ENCODE data around the gene HRH1. TPM values are rescaled to one million over a fixed set of nuclear protein-coding genes. Genes with fewer than 3 reads are reported as not detected.

HRH1 gene
- total and polyA plus RNA-seq, 8 donors = 4.5 to 6.7 (median 5.0) TPM

- intact Hi-C loops (cut with DNase I) = no loop called here
Observed at GRCh38 chr3:11273891-11274291, 119.6 kb downstream of the HRH1 start.

DNA sequence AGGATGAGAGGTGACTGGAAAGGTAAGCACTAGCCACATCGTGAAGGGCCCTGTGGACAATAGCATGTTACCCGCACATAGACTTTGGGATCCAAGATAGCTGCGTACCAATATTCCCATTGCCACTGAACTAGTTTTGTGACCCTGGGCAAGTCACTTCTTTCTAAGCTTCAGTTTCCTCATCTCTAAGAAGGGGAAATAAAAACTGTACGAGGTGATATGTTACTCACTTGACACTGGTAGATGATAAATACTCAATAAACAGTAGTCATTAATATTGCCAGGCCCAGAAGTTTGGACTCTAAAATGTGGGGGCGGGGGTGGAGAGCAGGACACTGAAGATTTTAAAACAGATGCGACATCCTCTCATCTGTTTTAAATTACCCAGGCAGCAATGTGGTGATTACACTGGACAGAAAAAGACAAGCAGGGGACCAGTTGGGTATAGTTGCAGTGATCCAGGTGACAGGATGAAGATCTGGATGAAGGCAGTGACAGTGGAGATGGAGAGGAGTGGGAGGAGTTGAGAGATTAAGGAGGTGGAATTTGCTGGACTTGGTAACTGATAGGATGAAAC, 120.4 kb downstream of the HRH1 start:
- H3K27ac ChIP-seq = peak overlapping the region; percentile 63 to 94
- intact Hi-C loops (cut with DNase I) = no loop called here
- no peak for ATAC-seq

More at GRCh38 chr3:11273891-11274291, 119.6 kb downstream of the HRH1 start:
- Histone ChIP-seq H3K9me3 (no peaks in the 10 kb centered on the region), H3K27me3 (no peaks in the 10 kb centered on the region), H3K36me3 (no peaks in the 10 kb centered on the region), H3K4me1 (peaks cover 5 to 60% of the 10 kb centered on the region in 2 donors), H3K27ac (peak overlapping the region; percentile 81 to 94), H3K4me3 (peak overlapping the region in 1 of 2 donors; percentile 69)
- no peak for DNase-seq
- ATAC-seq = peak; percentile 12
- TF ChIP-seq, protein P1, sequence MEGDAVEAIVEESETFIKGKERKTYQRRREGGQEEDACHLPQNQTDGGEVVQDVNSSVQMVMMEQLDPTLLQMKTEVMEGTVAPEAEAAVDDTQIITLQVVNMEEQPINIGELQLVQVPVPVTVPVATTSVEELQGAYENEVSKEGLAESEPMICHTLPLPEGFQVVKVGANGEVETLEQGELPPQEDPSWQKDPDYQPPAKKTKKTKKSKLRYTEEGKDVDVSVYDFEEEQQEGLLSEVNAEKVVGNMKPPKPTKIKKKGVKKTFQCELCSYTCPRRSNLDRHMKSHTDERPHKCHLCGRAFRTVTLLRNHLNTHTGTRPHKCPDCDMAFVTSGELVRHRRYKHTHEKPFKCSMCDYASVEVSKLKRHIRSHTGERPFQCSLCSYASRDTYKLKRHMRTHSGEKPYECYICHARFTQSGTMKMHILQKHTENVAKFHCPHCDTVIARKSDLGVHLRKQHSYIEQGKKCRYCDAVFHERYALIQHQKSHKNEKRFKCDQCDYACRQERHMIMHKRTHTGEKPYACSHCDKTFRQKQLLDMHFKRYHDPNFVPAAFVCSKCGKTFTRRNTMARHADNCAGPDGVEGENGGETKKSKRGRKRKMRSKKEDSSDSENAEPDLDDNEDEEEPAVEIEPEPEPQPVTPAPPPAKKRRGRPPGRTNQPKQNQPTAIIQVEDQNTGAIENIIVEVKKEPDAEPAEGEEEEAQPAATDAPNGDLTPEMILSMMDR (IDR thresholded peaks at IDR 0.05) = no peak

DNA sequence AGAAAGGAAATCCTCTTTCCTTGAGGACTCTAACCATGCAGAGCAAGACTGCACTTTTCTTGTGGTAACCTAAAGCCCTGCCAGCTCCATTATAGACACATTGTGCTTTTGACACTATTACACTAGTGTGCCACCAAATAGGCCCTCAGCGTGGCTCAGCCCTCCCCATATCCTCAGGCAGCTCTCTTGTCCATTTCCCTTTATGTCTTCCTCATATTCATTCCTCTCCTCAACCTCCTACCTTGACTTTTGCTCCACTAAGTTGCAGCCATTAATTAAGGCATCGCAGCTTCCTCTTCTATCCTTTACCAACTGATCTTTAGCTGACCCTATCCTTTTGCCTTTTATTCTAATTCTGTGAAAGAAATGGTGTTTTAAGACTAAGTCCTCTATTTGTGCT, 121.6 kb downstream of the HRH1 start:
- peaks cover 5 to 67% of the 10 kb centered on the region in 2 donors for H3K4me1 ChIP-seq
- no peak for ATAC-seq

More for the DNA sequence above, 120.4 kb downstream of the HRH1 start:
- peak overlapping the region in 1 of 2 donors; percentile 69 for H3K4me3 ChIP-seq
- H3K27me3 ChIP-seq = no peaks in the 10 kb centered on the region
- DNase-seq = no peak
- TF ChIP-seq, protein P1 (IDR thresholded peaks at IDR 0.05) = no peak
- peaks cover 5 to 64% of the 10 kb centered on the region in 2 donors for H3K4me1 ChIP-seq
- H3K36me3 ChIP-seq = no peaks in the 10 kb centered on the region
- H3K9me3 ChIP-seq = no peaks in the 10 kb centered on the region

DNA sequence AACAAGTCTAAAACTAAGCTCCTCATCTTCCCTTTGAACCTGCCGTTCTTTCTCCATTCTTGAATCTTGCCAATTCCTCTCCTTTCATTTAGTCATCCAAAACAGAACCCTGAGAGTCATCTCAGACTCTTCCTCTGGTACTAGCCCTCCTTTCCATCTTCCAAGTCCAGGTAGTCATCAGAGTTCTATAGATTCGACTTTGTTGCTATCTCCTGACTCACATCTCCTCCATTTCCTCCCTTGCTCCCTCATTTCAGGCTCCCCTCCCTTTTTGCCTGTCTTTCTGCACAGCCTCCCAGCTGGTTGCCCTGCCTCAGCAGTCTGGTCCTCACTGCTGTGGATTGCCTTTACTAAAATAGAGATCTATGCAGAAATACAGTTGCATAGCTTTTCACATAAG, 122.6 kb downstream of the HRH1 start:
- Histone ChIP-seq H3K36me3 (peaks cover 0 to 21% of the 10 kb centered on the region in 2 donors), H3K9me3 (no peaks in the 10 kb centered on the region), H3K4me1 (peaks cover 5 to 72% of the 10 kb centered on the region in 2 donors), H3K27ac (peak overlapping the region in 1 of 2 donors; percentile 94), H3K27me3 (no peaks in the 10 kb centered on the region), H3K4me3 (no peak overlapping the region)
- TF ChIP-seq, protein P1 (IDR thresholded peaks at IDR 0.05) = no peak
- DNase-seq (no peak), ATAC-seq (no peak)
- intact Hi-C loops (cut with DNase I) = no loop called here

More for the DNA sequence above, 121.6 kb downstream of the HRH1 start:
- TF ChIP-seq, protein P1 (IDR thresholded peaks at IDR 0.05) = no peak
- intact Hi-C loops (cut with DNase I) = no loop called here
- H3K27me3 ChIP-seq = no peaks in the 10 kb centered on the region
- H3K4me3 ChIP-seq = no peak overlapping the region
- peaks cover 0 to 11% of the 10 kb centered on the region in 2 donors for H3K36me3 ChIP-seq
- no peaks in the 10 kb centered on the region for H3K9me3 ChIP-seq
- peak overlapping the region in 1 of 2 donors; percentile 94 for H3K27ac ChIP-seq
- no peak for DNase-seq

DNA sequence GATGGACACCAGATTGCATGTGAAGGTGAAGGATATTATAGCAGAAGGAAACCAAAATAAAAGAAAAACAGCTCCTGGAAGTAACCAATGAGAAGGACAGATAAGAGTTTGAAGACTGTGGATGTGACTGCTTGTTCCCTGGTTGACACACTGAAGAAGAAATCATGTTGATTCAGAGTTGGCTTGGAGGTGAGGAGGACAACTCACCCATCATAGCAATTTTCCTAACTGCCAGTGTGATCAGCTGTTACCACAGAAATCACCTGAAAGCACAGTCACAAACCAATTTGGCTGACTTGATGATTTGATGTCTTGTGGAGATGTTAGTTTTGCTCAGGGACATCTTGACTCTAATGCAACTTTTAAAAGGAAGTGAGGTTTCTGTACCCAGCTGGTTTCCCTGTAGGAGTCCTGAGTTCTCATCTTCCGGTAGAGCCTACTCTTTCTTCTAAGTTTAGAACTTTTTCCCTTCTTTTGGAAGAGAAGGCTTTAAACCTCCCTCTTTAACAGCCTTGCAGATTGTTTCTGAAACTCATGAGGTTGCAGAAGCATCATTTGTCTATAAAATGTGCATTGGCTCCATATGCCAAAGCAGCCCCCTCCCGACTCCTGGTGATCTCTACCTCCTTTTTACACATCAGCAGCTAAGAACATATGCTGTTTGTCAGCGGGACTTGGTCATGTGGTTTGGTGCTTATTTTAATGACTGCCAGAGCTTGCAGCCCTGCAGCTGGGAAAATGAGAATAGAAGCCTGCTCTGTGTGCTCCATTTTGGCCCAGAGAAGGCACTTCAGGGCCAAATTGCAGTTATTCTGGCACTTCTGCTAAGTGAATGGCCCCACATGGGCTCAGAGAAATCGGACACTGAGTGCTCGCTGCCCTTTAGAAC, 128.2 kb downstream of the HRH1 start:
- Histone ChIP-seq H3K27me3 (no peaks in the 10 kb centered on the region), H3K36me3 (peaks cover 0 to 54% of the 10 kb centered on the region in 2 donors), H3K9me3 (no peaks in the 10 kb centered on the region), H3K4me1 (peaks cover 14 to 69% of the 10 kb centered on the region in 2 donors), H3K4me3 (no peak overlapping the region), H3K27ac (peak overlapping the region; percentile 34 to 87)
- peak in 2 of 4 donors; percentile 89 to 93 for DNase-seq
- TF ChIP-seq, protein P1 (IDR thresholded peaks at IDR 0.05) = no peak
- peak; percentile 70 for ATAC-seq
- intact Hi-C loops (cut with DNase I) = no loop called here
